ENCODE data around the gene SNRNP27.

GRCh38 chr2:69923116-69923515 lies 29.4 kb downstream of the SNRNP27 start:
- TF ChIP-seq CTCF (IDR thresholded peaks at IDR 0.05; ENCODE audit: low read depth, low read length) (no peak), EZH2phosphoT487 (IDR thresholded peaks at IDR 0.05; ENCODE audit: low read depth) (no peak)
